ENCODE data around the gene ASXL1. TPM values are rescaled to one million over a fixed set of nuclear protein-coding genes. Genes with fewer than 3 reads are reported as not detected.

ASXL1 gene
- total RNA-seq, 1 donor from 2014 or later: 97.5 TPM

- intact Hi-C loops (cut with DNase I): no loop called here
- no peak overlapping the region for H3K27ac ChIP-seq
These were observed 32.2 kb upstream of the ASXL1 start for GRCh38 chr20:32325706-32326503.

GRCh38 chr20:32326504-32326845 lies 31.7 kb upstream of the ASXL1 start:
- no peaks in the 10 kb centered on the region for H3K9me3 ChIP-seq
- H3K4me1 ChIP-seq: no peaks in the 10 kb centered on the region
- TF ChIP-seq POLR2AphosphoS5 (IDR thresholded peaks at IDR 0.05; ENCODE audit: insufficient read depth in 1 of 2, low read depth in 1 of 2): no peak
- TF ChIP-seq CTCF (IDR thresholded peaks at IDR 0.05): no peak
- no peak for TF ChIP-seq POLR2A (IDR thresholded peaks at IDR 0.05)
- H3K27me3 ChIP-seq: no peaks in the 10 kb centered on the region
- intact Hi-C loops (cut with DNase I): no loop called here
- H3K27ac ChIP-seq: no peak overlapping the region
- no peak for DNase-seq (ENCODE audit: extremely low spot score in 2 of 2)
- H3K36me3 ChIP-seq: peaks cover 3 to 7% of the 10 kb centered on the region in 2 donors
- no peak overlapping the region for H3K4me3 ChIP-seq

More at GRCh38 chr20:32325706-32326503, 32.2 kb upstream of the ASXL1 start:
- H3K4me3 ChIP-seq: no peak overlapping the region
- H3K36me3 ChIP-seq: peaks cover 0 to 5% of the 10 kb centered on the region in 2 donors
- no peaks in the 10 kb centered on the region for H3K27me3 ChIP-seq
- DNase-seq (ENCODE audit: extremely low spot score in 2 of 2): no peak
- TF ChIP-seq POLR2AphosphoS5 (IDR thresholded peaks at IDR 0.05; ENCODE audit: insufficient read depth in 1 of 2, low read depth in 1 of 2) (no peak), CTCF (IDR thresholded peaks at IDR 0.05) (no peak), POLR2A (IDR thresholded peaks at IDR 0.05) (no peak)
- no peaks in the 10 kb centered on the region for H3K9me3 ChIP-seq
- H3K4me1 ChIP-seq: no peaks in the 10 kb centered on the region

DNA sequence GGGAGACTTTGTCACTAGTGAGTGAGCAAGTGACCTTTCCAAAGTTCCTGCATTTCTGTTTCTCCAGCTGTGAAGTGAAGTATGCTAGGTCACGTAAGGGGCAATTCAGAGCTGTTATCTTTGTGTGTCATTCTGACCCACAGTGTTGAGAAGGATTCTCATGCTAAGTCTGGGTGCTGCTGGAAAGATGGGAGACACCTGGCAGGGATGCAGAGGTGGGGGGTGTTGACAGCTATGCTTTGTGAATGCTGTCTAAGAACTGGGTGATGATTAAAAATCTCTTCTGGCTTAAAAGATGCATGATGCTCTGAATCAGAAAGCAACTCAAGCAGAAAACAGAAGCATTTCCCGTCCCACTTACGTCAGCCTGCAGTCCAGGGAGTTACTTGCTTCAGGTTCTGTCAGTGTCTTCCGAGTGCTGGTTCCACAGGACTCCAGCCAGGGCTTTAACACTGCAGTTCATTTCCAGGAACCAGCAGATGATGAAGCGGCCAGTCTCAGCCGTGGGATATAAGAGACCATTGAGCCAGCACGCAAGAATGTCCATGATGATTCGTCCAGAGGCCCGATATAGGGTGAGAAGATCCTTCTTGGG lies 30.9 kb upstream of the ASXL1 start:
- DNase-seq (ENCODE audit: extremely low spot score in 2 of 2): no peak
- no peak for TF ChIP-seq CTCF (IDR thresholded peaks at IDR 0.05)
- TF ChIP-seq POLR2A (IDR thresholded peaks at IDR 0.05): no peak
- no peak for TF ChIP-seq POLR2AphosphoS5 (IDR thresholded peaks at IDR 0.05; ENCODE audit: insufficient read depth in 1 of 2, low read depth in 1 of 2)
- intact Hi-C loops (cut with DNase I): no loop called here
- Histone ChIP-seq H3K9me3 (no peaks in the 10 kb centered on the region), H3K4me3 (no peak overlapping the region), H3K4me1 (no peaks in the 10 kb centered on the region), H3K27me3 (no peaks in the 10 kb centered on the region), H3K27ac (no peak overlapping the region), H3K36me3 (peaks cover 3 to 14% of the 10 kb centered on the region in 2 donors)

GRCh38 chr20:32329817-32330554 lies 28.1 kb upstream of the ASXL1 start:
- Histone ChIP-seq H3K9me3 (no peaks in the 10 kb centered on the region), H3K36me3 (peaks cover 3 to 16% of the 10 kb centered on the region in 2 donors), H3K27me3 (no peaks in the 10 kb centered on the region), H3K4me1 (no peaks in the 10 kb centered on the region), H3K4me3 (no peak overlapping the region), H3K27ac (no peak overlapping the region)
- intact Hi-C loops (cut with DNase I): no loop called here
- TF ChIP-seq POLR2AphosphoS5 (IDR thresholded peaks at IDR 0.05; ENCODE audit: insufficient read depth in 1 of 2, low read depth in 1 of 2) (no peak), CTCF (IDR thresholded peaks at IDR 0.05) (no peak), POLR2A (IDR thresholded peaks at IDR 0.05) (no peak)
- DNase-seq (ENCODE audit: extremely low spot score in 2 of 2): no peak
